ENCODE measurements around the gene ARHGEF10L.

The ARHGEF10L gene

GRCh38 chr1:17686258-17686657 is 146.8 kb downstream of the ARHGEF10L start:
- TF ChIP-seq ZFP69B (tag by site-specific recombination; IDR thresholded peaks at IDR 0.05) (no peak), SCRT1 (tag by site-specific recombination; IDR thresholded peaks at IDR 0.05; ENCODE audit: borderline replicate concordance) (no peak), ZNF645 (tag by site-specific recombination; IDR thresholded peaks at IDR 0.05) (no peak), ZNF248 (tag by site-specific recombination; IDR thresholded peaks at IDR 0.05) (no peak), ZNF292 (tag by site-specific recombination; IDR thresholded peaks at IDR 0.05; ENCODE audit: borderline replicate concordance, low read depth) (no peak)
- TF ChIP-seq, protein P1, sequence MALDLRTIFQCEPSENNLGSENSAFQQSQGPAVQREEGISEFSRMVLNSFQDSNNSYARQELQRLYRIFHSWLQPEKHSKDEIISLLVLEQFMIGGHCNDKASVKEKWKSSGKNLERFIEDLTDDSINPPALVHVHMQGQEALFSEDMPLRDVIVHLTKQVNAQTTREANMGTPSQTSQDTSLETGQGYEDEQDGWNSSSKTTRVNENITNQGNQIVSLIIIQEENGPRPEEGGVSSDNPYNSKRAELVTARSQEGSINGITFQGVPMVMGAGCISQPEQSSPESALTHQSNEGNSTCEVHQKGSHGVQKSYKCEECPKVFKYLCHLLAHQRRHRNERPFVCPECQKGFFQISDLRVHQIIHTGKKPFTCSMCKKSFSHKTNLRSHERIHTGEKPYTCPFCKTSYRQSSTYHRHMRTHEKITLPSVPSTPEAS (tag by site-specific recombination; IDR thresholded peaks at IDR 0.05) = no peak
- no peaks in the 10 kb centered on the region for H3K4me1 ChIP-seq (ENCODE audit: control insufficient read depth, insufficient read depth, low read length)
- CTCF ChIA-PET = interaction anchor here (0.7 to 2.3 kb wide), 2 partner anchors 10 to 80 kb away, joined by 4 to 9 read pairs; no protein-coding TSS in a partner anchor

GRCh38 chr1:17687145-17687544 is 147.6 kb downstream of the ARHGEF10L start:
- Histone ChIP-seq H3K4me3 (ENCODE audit: low read depth, low read length) (no peak overlapping the region), H3K27ac (ENCODE audit: extremely low read depth, low read depth, low read length) (no peak overlapping the region), H3K9me3 (ENCODE audit: control insufficient read depth, insufficient read depth, low read depth, low read length) (no peaks in the 10 kb centered on the region), H3K36me3 (ENCODE audit: control insufficient read depth in 2 of 2, insufficient read depth in 1 of 2, low read length in 2 of 2) (peaks cover 0 to 11% of the 10 kb centered on the region in 2 experiments; a peak in 1 of 3 replicates), H3K4me1 (ENCODE audit: control insufficient read depth, insufficient read depth, low read length) (no peaks in the 10 kb centered on the region)
- ChIA-PET POLR2A (no interaction called here), CTCF (interaction anchor here (0.6 to 2.3 kb wide), 2 partner anchors 9 to 211 kb away, joined by 3 to 9 read pairs; no protein-coding TSS in a partner anchor)
- TF ChIP-seq ZNF324 (tag by site-specific recombination; IDR thresholded peaks at IDR 0.05) (no peak), ZNF112 (tag by site-specific recombination; IDR thresholded peaks at IDR 0.05) (peak; percentile 85)

More at GRCh38 chr1:17686258-17686657, 146.8 kb downstream of the ARHGEF10L start:
- Histone ChIP-seq H3K36me3 (ENCODE audit: control insufficient read depth in 2 of 2, insufficient read depth in 1 of 2, low read length in 2 of 2) (peaks cover 0 to 11% of the 10 kb centered on the region in 2 experiments; a peak in 1 of 3 replicates), H3K27ac (ENCODE audit: extremely low read depth, low read depth, low read length) (no peak overlapping the region), H3K9me3 (ENCODE audit: control insufficient read depth, insufficient read depth, low read depth, low read length) (no peaks in the 10 kb centered on the region), H3K4me3 (ENCODE audit: low read depth, low read length) (no peak overlapping the region)
- POLR2A ChIA-PET = no interaction called here

DNA sequence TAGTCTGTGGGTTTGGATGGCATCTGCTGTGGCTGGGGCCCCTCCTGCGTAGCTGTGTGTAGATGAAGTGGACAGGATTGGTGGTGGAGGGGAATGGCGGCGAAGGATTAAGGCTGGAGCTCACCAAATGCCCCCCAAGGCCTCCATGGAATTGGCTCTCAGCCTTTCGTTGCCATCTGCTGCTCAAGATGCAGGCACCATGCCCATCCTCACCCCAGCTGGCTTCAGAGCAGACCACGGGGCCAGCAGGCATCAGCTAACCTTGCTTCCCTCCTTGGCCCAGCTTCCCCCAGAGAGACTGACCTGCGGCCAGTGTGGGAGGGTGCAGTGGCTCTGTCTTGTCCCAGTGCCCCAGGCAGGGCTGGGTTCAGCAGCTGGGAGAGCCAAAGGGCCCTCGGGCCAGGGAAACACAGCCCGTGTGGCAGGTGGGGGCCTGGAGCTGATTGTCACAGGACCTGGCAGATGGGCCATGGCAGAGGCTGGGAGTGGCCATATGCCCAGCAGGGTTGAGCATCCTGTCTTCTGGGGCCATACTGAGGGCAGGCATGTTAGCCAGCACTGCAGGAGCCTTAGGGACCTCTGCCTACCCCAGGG is 148.8 kb downstream of the ARHGEF10L start:
- CTCF ChIA-PET = no interaction called here
- H3K27ac ChIP-seq (ENCODE audit: extremely low read depth, low read depth, low read length) = no peak overlapping the region

More for the DNA sequence above, 148.8 kb downstream of the ARHGEF10L start:
- H3K36me3 ChIP-seq (ENCODE audit: control insufficient read depth in 2 of 2, insufficient read depth in 1 of 2, low read length in 2 of 2) = peaks cover 0 to 11% of the 10 kb centered on the region in 2 experiments; a peak in 1 of 3 replicates
- H3K4me1 ChIP-seq (ENCODE audit: control insufficient read depth, insufficient read depth, low read length) = no peaks in the 10 kb centered on the region
- no peaks in the 10 kb centered on the region for H3K9me3 ChIP-seq (ENCODE audit: control insufficient read depth, insufficient read depth, low read depth, low read length)
- POLR2A ChIA-PET = no interaction called here
- H3K4me3 ChIP-seq (ENCODE audit: low read depth, low read length) = no peak overlapping the region
- no peak for TF ChIP-seq ZNF174 (tag by site-specific recombination; IDR thresholded peaks at IDR 0.05)
- no peak for TF ChIP-seq ZNF837 (tag by site-specific recombination; IDR thresholded peaks at IDR 0.05)
- TF ChIP-seq HOXD13 (CRISPR knock-in tag; IDR thresholded peaks at IDR 0.05; ENCODE audit: borderline replicate concordance) = no peak
- no peak for TF ChIP-seq ZSCAN16 (tag by site-specific recombination; IDR thresholded peaks at IDR 0.05)
- no peak for TF ChIP-seq ZFP3 (tag by site-specific recombination; IDR thresholded peaks at IDR 0.05; ENCODE audit: low read depth)
- TF ChIP-seq ZNF248 (tag by site-specific recombination; IDR thresholded peaks at IDR 0.05) = no peak
- no peak for TF ChIP-seq ZNF670 (tag by site-specific recombination; IDR thresholded peaks at IDR 0.05; ENCODE audit: low read depth)
- TF ChIP-seq BCL11B (tag by site-specific recombination; IDR thresholded peaks at IDR 0.05; ENCODE audit: low read depth) = no peak
- no peak for TF ChIP-seq ZNF157 (tag by site-specific recombination; IDR thresholded peaks at IDR 0.05)
- no peak for TF ChIP-seq ZNF560 (tag by site-specific recombination; IDR thresholded peaks at IDR 0.05; ENCODE audit: borderline replicate concordance)
- TF ChIP-seq, protein P2, sequence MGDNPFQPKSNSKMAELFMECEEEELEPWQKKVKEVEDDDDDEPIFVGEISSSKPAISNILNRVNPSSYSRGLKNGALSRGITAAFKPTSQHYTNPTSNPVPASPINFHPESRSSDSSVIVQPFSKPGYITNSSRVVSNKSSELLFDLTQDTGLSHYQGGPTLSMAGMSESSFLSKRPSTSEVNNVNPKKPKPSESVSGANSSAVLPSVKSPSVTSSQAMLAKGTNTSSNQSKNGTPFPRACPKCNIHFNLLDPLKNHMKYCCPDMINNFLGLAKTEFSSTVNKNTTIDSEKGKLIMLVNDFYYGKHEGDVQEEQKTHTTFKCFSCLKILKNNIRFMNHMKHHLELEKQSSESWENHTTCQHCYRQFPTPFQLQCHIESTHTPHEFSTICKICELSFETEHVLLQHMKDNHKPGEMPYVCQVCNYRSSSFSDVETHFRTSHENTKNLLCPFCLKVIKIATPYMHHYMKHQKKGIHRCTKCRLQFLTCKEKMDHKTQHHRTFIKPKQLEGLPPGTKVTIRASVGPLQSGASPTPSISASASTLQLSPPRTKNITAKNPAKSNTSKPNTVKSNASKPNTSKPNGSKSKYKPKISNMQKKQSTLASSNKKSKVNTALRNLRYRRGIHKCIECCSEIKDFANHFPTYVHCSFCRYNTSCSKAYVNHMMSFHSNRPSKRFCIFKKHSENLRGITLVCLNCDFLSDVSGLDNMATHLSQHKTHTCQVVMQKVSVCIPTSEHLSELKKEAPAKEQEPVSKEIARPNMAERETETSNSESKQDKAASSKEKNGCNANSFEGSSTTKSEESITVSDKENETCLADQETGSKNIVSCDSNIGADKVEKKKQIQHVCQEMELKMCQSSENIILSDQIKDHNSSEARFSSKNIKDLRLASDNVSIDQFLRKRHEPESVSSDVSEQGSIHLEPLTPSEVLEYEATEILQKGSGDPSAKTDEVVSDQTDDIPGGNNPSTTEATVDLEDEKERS (tag by site-specific recombination; IDR thresholded peaks at IDR 0.05) = no peak
